22Rv1 (cell line): ENCODE measurements around the gene CX3CR1.

Source experiments
- CTCF ChIP-seq: fragments of 450-650 bp; IDR thresholded peaks from 2 replicates; pipeline ENCODE4 v1.5.1; 2017; ENCODE audit warnings: mild to moderate bottlenecking
- ZFX ChIP-seq: fragments of 450-650 bp; IDR thresholded peaks from 2 replicates; pipeline ENCODE4 v1.6.1; 2017; ENCODE audit warnings: antibody characterized with exemption, borderline replicate concordance

- TF ChIP-seq CTCF = no peak
- no peak for TF ChIP-seq ZFX
These were observed 29.6 kb downstream of the CX3CR1 start for GRCh38 chr3:39250116-39250747.
